M059J (cell line): ENCODE data around the gene GJA1. TPM values are rescaled to one million over a fixed set of nuclear protein-coding genes. Genes with fewer than 3 reads are reported as not detected.

Experiments
- DNase-seq: peaks from one replicate; pipeline ENCODE4 v3.0.0-alpha.2; 2012; ENCODE audit warnings: low read depth
- total RNA-seq: library from RNA; depleted of rRNA; stranded (reverse); fragments of >200 nt; shearing (Covaris generic); gene quantifications from 2 replicates; pipeline ENCODE4 v1.2.3, GENCODE V29; 2014; rRNA removed

The GJA1 gene
- total RNA-seq, 1 experiment from 2014 or later: 54.5 TPM

GRCh38 chr6:121482751-121483150, 47.3 kb downstream of the GJA1 start:
- DNase-seq: no peak

GRCh38 chr6:121485359-121485811, 49.9 kb downstream of the GJA1 start:
- DNase-seq: peak; percentile 36

GRCh38 chr6:121491576-121491975, 56.1 kb downstream of the GJA1 start:
- no peak for DNase-seq

GRCh38 chr6:121492536-121492935, 57.1 kb downstream of the GJA1 start:
- no peak for DNase-seq

GRCh38 chr6:121497970-121498375, 62.5 kb downstream of the GJA1 start:
- DNase-seq: no peak

- DNase-seq: peak; percentile 65
Observed at GRCh38 chr6:121498481-121499276, 63.2 kb downstream of the GJA1 start.

Other genes starting within 250 kb of the GJA1 start
- 1.6 and 2.6 TPM in 2 replicates for gene TBC1D32, start 101.2 kb upstream of the GJA1 start, total RNA-seq